Measurements from ENCODE around the gene BRD8. TPM values are rescaled to one million over a fixed set of nuclear protein-coding genes. Genes with fewer than 3 reads are reported as not detected.

The BRD8 gene
- total RNA-seq, 6 experiments from 2014 or later: 42.8 to 50.2 (median 45.2) TPM

DNA sequence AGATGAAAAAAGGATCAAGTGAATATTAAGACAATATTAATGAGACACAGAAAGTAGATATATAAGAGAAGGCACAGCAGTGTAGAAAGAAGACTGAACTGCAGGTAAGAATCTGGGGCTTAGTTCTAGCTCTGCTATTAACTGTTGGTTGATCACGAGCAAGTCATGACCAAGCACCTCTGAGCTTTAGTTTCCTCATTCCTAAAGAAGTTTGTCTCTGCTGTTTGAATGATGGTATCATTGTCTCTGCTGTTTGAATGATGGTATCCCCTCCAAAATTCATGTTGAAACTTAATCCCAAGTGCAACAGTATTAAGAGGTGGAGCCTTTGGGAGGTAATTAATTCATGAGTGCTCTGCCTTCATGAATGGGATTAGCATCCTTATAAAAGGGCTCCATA lies 36.7 kb downstream of the BRD8 start:
- Mint-ChIP-seq H3K9me3 (no peaks in the 10 kb centered on the region), H3K27me3 (ENCODE audit: insufficient read depth) (no peaks in the 10 kb centered on the region; the same call in 1 of the 2 replicates), H3K27ac (no peak overlapping the region), H3K4me3 (no peak overlapping the region), H3K36me3 (ENCODE audit: low read depth) (no peaks in the 10 kb centered on the region), H3K4me1 (ENCODE audit: low read depth) (no peaks in the 10 kb centered on the region)
- no peak for DNase-seq
- TF ChIP-seq, protein P1, sequence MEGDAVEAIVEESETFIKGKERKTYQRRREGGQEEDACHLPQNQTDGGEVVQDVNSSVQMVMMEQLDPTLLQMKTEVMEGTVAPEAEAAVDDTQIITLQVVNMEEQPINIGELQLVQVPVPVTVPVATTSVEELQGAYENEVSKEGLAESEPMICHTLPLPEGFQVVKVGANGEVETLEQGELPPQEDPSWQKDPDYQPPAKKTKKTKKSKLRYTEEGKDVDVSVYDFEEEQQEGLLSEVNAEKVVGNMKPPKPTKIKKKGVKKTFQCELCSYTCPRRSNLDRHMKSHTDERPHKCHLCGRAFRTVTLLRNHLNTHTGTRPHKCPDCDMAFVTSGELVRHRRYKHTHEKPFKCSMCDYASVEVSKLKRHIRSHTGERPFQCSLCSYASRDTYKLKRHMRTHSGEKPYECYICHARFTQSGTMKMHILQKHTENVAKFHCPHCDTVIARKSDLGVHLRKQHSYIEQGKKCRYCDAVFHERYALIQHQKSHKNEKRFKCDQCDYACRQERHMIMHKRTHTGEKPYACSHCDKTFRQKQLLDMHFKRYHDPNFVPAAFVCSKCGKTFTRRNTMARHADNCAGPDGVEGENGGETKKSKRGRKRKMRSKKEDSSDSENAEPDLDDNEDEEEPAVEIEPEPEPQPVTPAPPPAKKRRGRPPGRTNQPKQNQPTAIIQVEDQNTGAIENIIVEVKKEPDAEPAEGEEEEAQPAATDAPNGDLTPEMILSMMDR (IDR thresholded peaks at IDR 0.05): no peak

DNA sequence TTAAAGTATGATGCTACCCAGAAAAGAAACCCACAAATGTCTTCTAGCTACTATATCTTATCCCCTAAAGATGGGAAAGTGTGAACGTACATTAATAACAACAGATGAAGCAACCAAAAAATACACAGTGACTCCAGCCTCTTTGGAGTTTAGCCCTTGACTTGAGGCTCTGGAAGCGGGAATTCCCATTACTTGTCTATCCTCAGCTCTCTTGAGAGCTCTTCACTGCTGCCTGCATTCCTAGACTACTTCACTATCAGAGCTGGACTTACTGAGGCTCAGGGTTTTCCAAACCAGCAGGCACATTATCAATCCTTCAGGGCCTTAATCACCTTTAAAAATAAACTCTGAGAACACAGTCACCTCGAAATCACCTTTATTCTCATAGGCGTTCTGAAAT lies 38.2 kb downstream of the BRD8 start:
- H3K27me3 Mint-ChIP-seq (ENCODE audit: insufficient read depth): no peaks in the 10 kb centered on the region; the same call in 1 of the 2 replicates
- TF ChIP-seq, protein P1 (IDR thresholded peaks at IDR 0.05): no peak
- H3K9me3 Mint-ChIP-seq: no peaks in the 10 kb centered on the region
- no peaks in the 10 kb centered on the region for H3K4me1 Mint-ChIP-seq (ENCODE audit: low read depth)
- H3K4me3 Mint-ChIP-seq: no peak overlapping the region
- H3K27ac Mint-ChIP-seq: no peak overlapping the region
- no peak for DNase-seq
- no peaks in the 10 kb centered on the region for H3K36me3 Mint-ChIP-seq (ENCODE audit: low read depth)

DNA sequence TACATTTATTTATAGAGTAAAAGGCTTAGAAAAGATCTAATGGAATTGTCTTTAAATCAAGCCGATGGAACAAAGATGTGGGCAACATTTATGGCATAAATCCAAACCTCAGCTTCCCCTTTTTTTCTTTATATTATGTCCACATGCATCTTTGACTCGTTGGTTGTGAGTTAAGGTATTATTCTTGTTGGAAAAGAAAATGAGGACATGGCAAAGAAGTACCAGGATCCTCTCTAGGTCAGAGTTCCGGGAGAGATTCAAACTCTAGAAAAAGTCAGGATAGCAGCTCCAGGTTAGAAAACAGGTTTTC lies 38.7 kb downstream of the BRD8 start:
- no peak overlapping the region for H3K27ac Mint-ChIP-seq
- H3K27me3 Mint-ChIP-seq (ENCODE audit: insufficient read depth): no peaks in the 10 kb centered on the region; the same call in 1 of the 2 replicates
- H3K36me3 Mint-ChIP-seq (ENCODE audit: low read depth): no peaks in the 10 kb centered on the region
- TF ChIP-seq, protein P1 (IDR thresholded peaks at IDR 0.05): no peak
- DNase-seq: no peak
- H3K4me3 Mint-ChIP-seq: peak overlapping the region; percentile 72; the same call in 1 of the 2 replicates
- no peaks in the 10 kb centered on the region for H3K4me1 Mint-ChIP-seq (ENCODE audit: low read depth)
- H3K9me3 Mint-ChIP-seq: no peaks in the 10 kb centered on the region

DNA sequence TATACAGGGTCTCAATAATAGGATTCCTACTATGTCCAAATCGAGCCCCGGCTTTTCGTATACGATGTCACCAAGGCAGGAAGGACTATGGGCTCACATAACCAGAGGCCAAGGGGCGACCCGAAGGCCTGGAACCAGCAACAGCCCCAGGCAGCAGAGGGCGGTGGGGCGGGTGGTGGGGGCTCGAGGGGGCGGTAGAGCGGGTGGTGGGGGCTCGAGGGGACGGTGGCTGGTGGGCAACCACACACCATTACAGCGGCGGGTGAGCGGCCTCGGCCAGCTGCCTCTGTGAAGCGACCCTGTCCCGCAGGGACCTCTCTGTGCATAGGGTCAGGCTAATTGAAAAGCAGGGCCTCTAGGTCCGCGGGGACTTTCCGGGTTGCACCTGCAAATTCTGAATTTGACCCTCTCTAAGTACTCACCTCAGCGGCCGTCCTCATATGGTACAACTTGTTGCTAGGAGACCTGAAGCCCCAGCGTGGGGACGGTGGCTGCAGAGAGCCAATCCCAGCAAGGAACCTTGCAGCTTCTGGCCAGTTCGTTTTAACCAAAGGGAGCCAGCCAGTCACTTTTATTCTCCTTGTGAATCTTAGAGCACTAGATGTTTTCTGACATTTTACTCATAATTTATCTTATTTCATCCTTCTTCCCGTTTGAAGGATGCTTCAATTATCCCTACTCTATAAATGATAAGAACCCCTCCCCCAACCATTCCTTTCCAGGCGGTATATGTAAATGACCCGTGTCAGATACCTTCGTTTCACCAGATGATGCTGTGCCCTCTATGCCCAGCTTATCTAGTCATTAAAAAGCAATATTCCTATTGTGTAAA lies 39.3 kb downstream of the BRD8 start, which contains the start of gene NME5:
Gene NME5 (minus strand): TSS at position 480 of the 832 bp plus-strand sequence. CDS start 648 bp downstream, outside the sequence.
- Mint-ChIP-seq H3K36me3 (ENCODE audit: low read depth) (no peaks in the 10 kb centered on the region), H3K27ac (no peak within 1 kb of the TSS), H3K9me3 (no peaks in the 10 kb centered on the region), H3K27me3 (ENCODE audit: insufficient read depth) (no peaks in the 10 kb centered on the region; the same call in 1 of the 2 replicates), H3K4me3 (peak within 1 kb of the TSS; percentile 72), H3K4me1 (ENCODE audit: low read depth) (no peaks in the 10 kb centered on the region)
- peak; percentile 1 for DNase-seq
- TF ChIP-seq, protein P1 (IDR thresholded peaks at IDR 0.05): no peak

DNA sequence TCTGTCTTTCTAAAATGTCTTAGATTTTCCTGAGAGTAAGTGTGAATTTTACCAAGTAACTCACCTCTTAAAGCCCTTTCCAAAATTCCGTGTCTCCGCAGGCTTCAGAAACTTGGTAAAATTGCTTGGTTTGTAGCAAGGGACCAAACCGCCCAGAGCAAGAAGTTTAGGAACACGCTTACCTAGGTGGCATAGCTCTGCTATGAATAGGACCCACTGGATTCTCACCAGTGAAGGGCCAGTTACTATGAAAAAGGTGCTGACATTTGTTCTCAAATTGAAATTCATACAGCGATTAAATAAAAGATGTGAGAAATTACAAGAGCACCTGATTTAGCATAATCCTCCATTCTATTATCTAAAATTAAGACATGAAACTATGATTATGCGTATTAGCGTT lies 45.9 kb downstream of the BRD8 start:
- Mint-ChIP-seq H3K27me3 (ENCODE audit: insufficient read depth) (peaks cover 4% of the 10 kb centered on the region), H3K9me3 (no peaks in the 10 kb centered on the region), H3K27ac (no peak overlapping the region), H3K4me3 (peak overlapping the region; percentile 87; the same call in 1 of the 2 replicates), H3K4me1 (ENCODE audit: low read depth) (peaks cover 13% of the 10 kb centered on the region; the same call in 1 of the 2 replicates), H3K36me3 (ENCODE audit: low read depth) (no peaks in the 10 kb centered on the region)
- DNase-seq: no peak
- TF ChIP-seq, protein P1 (IDR thresholded peaks at IDR 0.05): no peak
